ENCODE data around the gene FBXO47.

DNA sequence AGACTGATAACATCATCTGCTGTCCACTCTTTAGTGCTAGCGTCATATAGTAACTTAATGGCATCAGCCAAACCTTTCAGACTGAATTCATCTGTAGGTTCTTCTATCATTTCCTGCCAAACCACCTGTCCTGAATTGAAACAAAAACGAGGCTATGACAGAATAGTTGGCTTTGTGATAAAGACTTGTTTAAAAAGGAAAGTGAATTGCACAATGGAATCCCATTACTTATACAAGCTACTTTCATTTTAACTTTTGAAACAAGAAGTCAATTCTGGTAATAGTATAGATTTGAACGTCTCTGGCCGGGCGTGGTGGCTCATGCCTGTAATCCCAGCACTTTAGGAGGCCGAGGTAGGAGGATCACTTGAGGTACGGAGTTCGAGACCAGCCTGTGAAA is 23.6 kb downstream of the FBXO47 start:
- TF ChIP-seq, protein P1, sequence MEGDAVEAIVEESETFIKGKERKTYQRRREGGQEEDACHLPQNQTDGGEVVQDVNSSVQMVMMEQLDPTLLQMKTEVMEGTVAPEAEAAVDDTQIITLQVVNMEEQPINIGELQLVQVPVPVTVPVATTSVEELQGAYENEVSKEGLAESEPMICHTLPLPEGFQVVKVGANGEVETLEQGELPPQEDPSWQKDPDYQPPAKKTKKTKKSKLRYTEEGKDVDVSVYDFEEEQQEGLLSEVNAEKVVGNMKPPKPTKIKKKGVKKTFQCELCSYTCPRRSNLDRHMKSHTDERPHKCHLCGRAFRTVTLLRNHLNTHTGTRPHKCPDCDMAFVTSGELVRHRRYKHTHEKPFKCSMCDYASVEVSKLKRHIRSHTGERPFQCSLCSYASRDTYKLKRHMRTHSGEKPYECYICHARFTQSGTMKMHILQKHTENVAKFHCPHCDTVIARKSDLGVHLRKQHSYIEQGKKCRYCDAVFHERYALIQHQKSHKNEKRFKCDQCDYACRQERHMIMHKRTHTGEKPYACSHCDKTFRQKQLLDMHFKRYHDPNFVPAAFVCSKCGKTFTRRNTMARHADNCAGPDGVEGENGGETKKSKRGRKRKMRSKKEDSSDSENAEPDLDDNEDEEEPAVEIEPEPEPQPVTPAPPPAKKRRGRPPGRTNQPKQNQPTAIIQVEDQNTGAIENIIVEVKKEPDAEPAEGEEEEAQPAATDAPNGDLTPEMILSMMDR (IDR thresholded peaks at IDR 0.05): no peak
- TF ChIP-seq POLR2A (IDR thresholded peaks at IDR 0.05): no peak

Measured in testis (tissue), 2 donors.